Loucy (cell line): Measurements from ENCODE around the gene DUSP16.

Source experiments
- H2AFZ ChIP-seq: fragments of 200-600 bp; sonication (generic); 2 replicates; pipeline ENCODE4 v1.6.0; 2016; ENCODE audit warnings: antibody characterized with exemption, mild to moderate bottlenecking, low read length, moderate library complexity
- H3F3A ChIP-seq: fragments of 200-600 bp; 2 replicates; pipeline ENCODE4 v1.6.0; 2016; ENCODE audit warnings: antibody characterized with exemption, low read depth, mild to moderate bottlenecking
- H3K27me3 ChIP-seq: fragments of 200-600 bp; sonication (generic); 2 replicates; pipeline ENCODE4 v1.6.1; 2014; ENCODE audit warnings: low read length, mild to moderate bottlenecking; ENCODE audit not compliant: insufficient read depth, poor library complexity, severe bottlenecking
- H3K36me3 ChIP-seq: fragments of 200-600 bp; sonication (generic); 2 replicates; pipeline ENCODE4 v1.6.1; 2016; ENCODE audit warnings: low read length; ENCODE audit not compliant: insufficient read depth
- H3K4me1 ChIP-seq: fragments of 200-600 bp; sonication (generic); 2 replicates; pipeline ENCODE4 v1.5.1; 2014; ENCODE audit warnings: low read length, mild to moderate bottlenecking; ENCODE audit not compliant: insufficient read depth, poor library complexity, severe bottlenecking
- H3K4me2 ChIP-seq: fragments of 200-600 bp; sonication (generic); 2 replicates; pipeline ENCODE4 v1.6.0; 2014; ENCODE audit warnings: antibody characterized with exemption, low read length, low read depth, mild to moderate bottlenecking; ENCODE audit not compliant: poor library complexity, severe bottlenecking
- H3K4me3 ChIP-seq: fragments of 200-600 bp; sonication (generic); 2 replicates; pipeline ENCODE4 v1.5.1; 2014; ENCODE audit warnings: low read length, mild to moderate bottlenecking, mixed read lengths; ENCODE audit not compliant: poor library complexity, severe bottlenecking
- H3K79me2 ChIP-seq: fragments of 200-600 bp; sonication (generic); 2 replicates; pipeline ENCODE4 v1.6.1; 2014; ENCODE audit warnings: low read length; ENCODE audit not compliant: insufficient read depth
- H3K9ac ChIP-seq: fragments of 200-600 bp; sonication (generic); 2 replicates; pipeline ENCODE4 v1.6.0; 2014; ENCODE audit warnings: mild to moderate bottlenecking, low read depth, low read length, moderate library complexity; ENCODE audit not compliant: poor library complexity, severe bottlenecking
- H3K9me2 ChIP-seq: fragments of 200-600 bp; sonication (generic); replicated peaks from 2 replicates; pipeline ENCODE4 v1.6.1; 2016; ENCODE audit warnings: low read depth, low read length, mixed read lengths
- H3K9me3 ChIP-seq: fragments of 200-600 bp; sonication (generic); 2 replicates; pipeline ENCODE4 v1.6.1; 2014; ENCODE audit warnings: mild to moderate bottlenecking, antibody characterized with exemption, low read length, low read depth; ENCODE audit not compliant: insufficient read depth
- H4K20me1 ChIP-seq: fragments of 200-600 bp; sonication (generic); 2 replicates; pipeline ENCODE4 v1.6.0; 2014; ENCODE audit warnings: antibody characterized with exemption, low read length, mild to moderate bottlenecking; ENCODE audit not compliant: insufficient read depth, poor library complexity, severe bottlenecking
- EZH2phosphoT487 ChIP-seq: fragments of 200-600 bp; IDR thresholded peaks from 2 replicates; pipeline ENCODE4 v1.6.1; 2018; ENCODE audit warnings: antibody characterized with exemption, mild to moderate bottlenecking, moderate library complexity, borderline replicate concordance
- TF ChIP-seq, protein P1 (sequence below): fragments of 200-600 bp; sonication (generic); conservative IDR thresholded peaks from 2 replicates; pipeline ENCODE4 v1.5.1; 2014; ENCODE audit warnings: mild to moderate bottlenecking, antibody characterized with exemption, low read length

Gene DUSP16

GRCh38 chr12:12449533-12450025 is 113.1 kb downstream of the DUSP16 start:
- Histone ChIP-seq H4K20me1 (no peaks in the 10 kb centered on the region), H3K9ac (no peak overlapping the region), H3K79me2 (no peaks in the 10 kb centered on the region), H3K4me3 (no peak overlapping the region), H3K4me2 (no peak overlapping the region), H3K9me3 (no peaks in the 10 kb centered on the region), H3K4me1 (peaks cover 4% of the 10 kb centered on the region), H3K36me3 (no peaks in the 10 kb centered on the region), H3K27me3 (no peaks in the 10 kb centered on the region), H2AFZ (no peak overlapping the region), H3F3A (no peaks in the 10 kb centered on the region), H3K9me2 (no peaks in the 10 kb centered on the region)
- TF ChIP-seq, protein P1, sequence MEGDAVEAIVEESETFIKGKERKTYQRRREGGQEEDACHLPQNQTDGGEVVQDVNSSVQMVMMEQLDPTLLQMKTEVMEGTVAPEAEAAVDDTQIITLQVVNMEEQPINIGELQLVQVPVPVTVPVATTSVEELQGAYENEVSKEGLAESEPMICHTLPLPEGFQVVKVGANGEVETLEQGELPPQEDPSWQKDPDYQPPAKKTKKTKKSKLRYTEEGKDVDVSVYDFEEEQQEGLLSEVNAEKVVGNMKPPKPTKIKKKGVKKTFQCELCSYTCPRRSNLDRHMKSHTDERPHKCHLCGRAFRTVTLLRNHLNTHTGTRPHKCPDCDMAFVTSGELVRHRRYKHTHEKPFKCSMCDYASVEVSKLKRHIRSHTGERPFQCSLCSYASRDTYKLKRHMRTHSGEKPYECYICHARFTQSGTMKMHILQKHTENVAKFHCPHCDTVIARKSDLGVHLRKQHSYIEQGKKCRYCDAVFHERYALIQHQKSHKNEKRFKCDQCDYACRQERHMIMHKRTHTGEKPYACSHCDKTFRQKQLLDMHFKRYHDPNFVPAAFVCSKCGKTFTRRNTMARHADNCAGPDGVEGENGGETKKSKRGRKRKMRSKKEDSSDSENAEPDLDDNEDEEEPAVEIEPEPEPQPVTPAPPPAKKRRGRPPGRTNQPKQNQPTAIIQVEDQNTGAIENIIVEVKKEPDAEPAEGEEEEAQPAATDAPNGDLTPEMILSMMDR, result no peak
- TF ChIP-seq EZH2phosphoT487, result no peak

DNA sequence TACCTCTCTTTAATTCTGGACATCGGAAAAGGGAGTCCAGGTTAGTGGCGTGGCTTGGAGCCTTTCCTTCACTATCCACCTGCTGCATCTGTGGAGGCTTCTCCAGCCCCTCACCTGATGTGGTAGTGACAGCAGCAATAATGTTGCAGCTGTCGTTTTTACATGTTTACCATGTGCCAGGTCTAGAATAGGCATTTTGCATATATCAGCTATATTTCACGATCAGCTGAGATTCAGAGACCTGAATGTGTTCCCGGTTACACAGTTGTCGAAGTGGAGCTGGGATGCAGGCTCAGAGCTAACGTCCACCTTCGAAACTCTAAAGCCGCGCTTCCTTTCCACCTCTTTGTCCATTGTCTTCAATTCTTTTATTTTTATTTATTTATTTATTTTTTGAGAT is 114.8 kb downstream of the DUSP16 start:
- Histone ChIP-seq H3F3A (no peaks in the 10 kb centered on the region), H2AFZ (no peak overlapping the region), H3K4me3 (no peak overlapping the region), H3K9ac (no peak overlapping the region), H3K4me1 (peaks cover 13% of the 10 kb centered on the region), H3K4me2 (no peak overlapping the region), H3K9me3 (no peaks in the 10 kb centered on the region), H4K20me1 (no peaks in the 10 kb centered on the region), H3K36me3 (no peaks in the 10 kb centered on the region), H3K9me2 (no peaks in the 10 kb centered on the region), H3K27me3 (no peaks in the 10 kb centered on the region), H3K79me2 (no peaks in the 10 kb centered on the region)
- TF ChIP-seq EZH2phosphoT487, result no peak
- TF ChIP-seq, protein P1, result no peak

- no peaks in the 10 kb centered on the region for H3F3A ChIP-seq
- no peaks in the 10 kb centered on the region for H4K20me1 ChIP-seq
- H2AFZ ChIP-seq, result no peak overlapping the region
- TF ChIP-seq EZH2phosphoT487, result no peak
- TF ChIP-seq, protein P1, result no peak
- no peaks in the 10 kb centered on the region for H3K27me3 ChIP-seq
- no peaks in the 10 kb centered on the region for H3K9me2 ChIP-seq
- H3K4me2 ChIP-seq, result no peak overlapping the region
- H3K9me3 ChIP-seq, result no peaks in the 10 kb centered on the region
- peaks cover 19% of the 10 kb centered on the region for H3K4me1 ChIP-seq
- H3K79me2 ChIP-seq, result no peaks in the 10 kb centered on the region
- no peak overlapping the region for H3K9ac ChIP-seq
- H3K36me3 ChIP-seq, result no peaks in the 10 kb centered on the region
- H3K4me3 ChIP-seq, result no peak overlapping the region
Observed at GRCh38 chr12:12447236-12447635, 115.4 kb downstream of the DUSP16 start.
